Measurements from ENCODE around the gene MAP3K1.

DNA sequence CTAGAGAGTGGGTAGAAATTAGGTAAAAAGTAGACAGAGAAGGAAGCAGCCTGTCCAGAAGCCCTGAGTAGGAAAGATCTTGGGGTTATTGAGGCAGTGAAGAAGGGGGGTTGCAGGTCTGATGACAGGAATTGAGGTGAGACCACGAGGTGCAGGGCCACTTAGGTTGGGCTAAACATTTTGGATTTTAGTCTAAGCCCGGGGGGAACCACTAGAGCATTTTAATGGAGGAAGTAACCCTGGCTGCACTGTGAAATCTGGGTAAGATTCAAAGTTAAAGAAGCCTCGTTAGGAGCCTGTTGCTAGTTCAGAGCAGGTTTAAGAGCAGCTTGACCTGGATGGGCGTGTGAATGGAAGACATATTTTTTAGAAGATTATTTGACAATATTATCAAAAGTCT is 38.3 kb downstream of the MAP3K1 start:
- TF ChIP-seq YY1 (IDR thresholded peaks at IDR 0.05; ENCODE audit: insufficient read depth, insufficient read length) (no peak), ZNF274 (IDR thresholded peaks at IDR 0.05; ENCODE audit: low read depth, low read length) (no peak), SUZ12 (IDR thresholded peaks at IDR 0.05; ENCODE audit: extremely low read depth, insufficient read depth, insufficient read length) (no peak)
